ENCODE data around the gene AHR. TPM values are rescaled to one million over a fixed set of nuclear protein-coding genes. Genes with fewer than 3 reads are reported as not detected.

Gene AHR
- total RNA-seq, 1 experiment from 2014 or later, result 6.1 TPM

GRCh38 chr7:17354473-17354872 is 56.0 kb downstream of the AHR start:
- DNase-seq, result no peak
- no peaks in the 10 kb centered on the region for H3K27me3 Mint-ChIP-seq (ENCODE audit: low read depth)
- no peaks in the 10 kb centered on the region for H3K4me1 ChIP-seq (ENCODE audit: insufficient read depth, low read length)
- no peak overlapping the region for H3K4ac ChIP-seq (ENCODE audit: low read depth, low read length)
- no peak overlapping the region for H2BK15ac ChIP-seq (ENCODE audit: low read depth, low read length)
- H4K91ac ChIP-seq (ENCODE audit: insufficient read length, low read depth, low read length), result no peak overlapping the region
- peaks cover 3 to 14% of the 10 kb centered on the region in 2 experiments; a peak in 3 of 4 replicates for H3K4me1 Mint-ChIP-seq
- no peak for TF ChIP-seq CTCF (conservative IDR thresholded peaks at IDR 0.05)
- H3K79me2 ChIP-seq (ENCODE audit: insufficient read depth, low read length), result no peaks in the 10 kb centered on the region
- no peak overlapping the region for H3K9ac ChIP-seq (ENCODE audit: extremely low read depth, insufficient read length, low read length)
- H4K8ac ChIP-seq (replicated peaks; ENCODE audit: insufficient read length, low read depth, low read length), result no peak overlapping the region
- peaks cover 29 to 35% of the 10 kb centered on the region in 2 experiments for H3K9me3 Mint-ChIP-seq
- no peak overlapping the region for H3K18ac ChIP-seq (ENCODE audit: insufficient read length, low read depth, low read length)
- H2BK12ac ChIP-seq (ENCODE audit: insufficient read length, low read depth, low read length), result no peak overlapping the region
- WGBS (ENCODE audit: extremely low coverage, insufficient read length, low lambda C conversion rate), result no CpG with 5 or more reads among the region's 6 CpGs
- H3T11ph ChIP-seq (ENCODE audit: low read length), result no peak overlapping the region
- no peak overlapping the region for H3K4me3 Mint-ChIP-seq
- H3K79me1 ChIP-seq (ENCODE audit: insufficient read depth, low read depth, low read length, poor library complexity, severe bottlenecking), result no peaks in the 10 kb centered on the region
- no peak overlapping the region for H3K56ac ChIP-seq (ENCODE audit: insufficient read length, low read depth, low read length)
- H4K20me1 ChIP-seq (ENCODE audit: control insufficient read depth, insufficient read depth, insufficient read length), result no peaks in the 10 kb centered on the region
- no peak overlapping the region for H3K23ac ChIP-seq (ENCODE audit: insufficient read length, low read depth, low read length)
- no peak overlapping the region for H2BK5ac ChIP-seq (ENCODE audit: insufficient read length, low read length)
- H2BK120ac ChIP-seq (ENCODE audit: low read depth, low read length, poor library complexity, severe bottlenecking), result no peak overlapping the region
- no peak overlapping the region for H3K27ac ChIP-seq (ENCODE audit: insufficient read length, low read depth, low read length)
- no peak overlapping the region for H2AFZ ChIP-seq (ENCODE audit: low read length)
- no peak overlapping the region for H3K14ac ChIP-seq (ENCODE audit: insufficient read depth, low read length)
- H2AK5ac ChIP-seq (ENCODE audit: insufficient read length, low read length), result no peak overlapping the region
- H3K27me3 ChIP-seq (ENCODE audit: insufficient read depth, low read length), result no peaks in the 10 kb centered on the region
- no peak overlapping the region for H3K4me2 ChIP-seq (ENCODE audit: insufficient read depth, insufficient read length, low read length)
- no peaks in the 10 kb centered on the region for H3K9me3 ChIP-seq (ENCODE audit: control insufficient read depth, low read depth, low read length)
- peak overlapping the region in 1 of 3 experiments; percentile 3; a peak in 2 of 7 replicates for H3K27ac Mint-ChIP-seq
- H4K5ac ChIP-seq (ENCODE audit: insufficient read length, low read depth, low read length), result no peak overlapping the region
- no peak overlapping the region for H2BK20ac ChIP-seq (ENCODE audit: low read depth, low read length, poor library complexity, severe bottlenecking)
- H3K36me3 Mint-ChIP-seq (ENCODE audit: insufficient read depth in 1 of 3, low read depth in 3 of 3), result peaks cover 28 to 47% (median 34%) of the 10 kb centered on the region in 3 experiments
- no peaks in the 10 kb centered on the region for H3K23me2 ChIP-seq (ENCODE audit: insufficient read length, low read depth, low read length, poor library complexity, severe bottlenecking)

Data from H9 (cell line).